Prostate gland (tissue), 2 donors: ENCODE measurements around the gene DCT. TPM values are rescaled to one million over a fixed set of nuclear protein-coding genes. Genes with fewer than 3 reads are reported as not detected.

Source experiments
- DNase-seq: peaks from one replicate; pipeline ENCODE4 v3.0.0-alpha.2; 2019; ENCODE audit warnings: low spot score
- H3K27ac ChIP-seq, 2 donors: fragments of 200-600 bp; sonication (generic); 2 replicates each; pipeline ENCODE4 v1.5.1; 2017 to 2019
- H3K27me3 ChIP-seq: fragments of 200-600 bp; sonication (generic); replicated peaks from 2 replicates; pipeline ENCODE4 v1.5.1; 2019; ENCODE audit not compliant: insufficient read depth
- H3K36me3 ChIP-seq, 2 donors: fragments of 200-600 bp; sonication (generic); 1 replicate in 1 of 2; 2 replicates in 1 of 2; pipeline versions ENCODE4 v1.5.1 to v1.8.1; 2017 to 2019
- H3K4me1 ChIP-seq: fragments of 200-600 bp; sonication (generic); replicated peaks from 2 replicates; pipeline ENCODE4 v1.5.1; 2019
- H3K4me3 ChIP-seq, 2 donors: fragments of 200-600 bp; sonication (generic); 2 replicates each; pipeline ENCODE4 v1.5.1; 2017 to 2019
- H3K9me3 ChIP-seq: fragments of 200-600 bp; sonication (generic); 2 replicates; pipeline ENCODE4 v1.5.1; 2017
- CTCF ChIP-seq, 4 experiments: fragments of 200-600 bp in 2 of 4; fragments of 450-650 bp in 2 of 4; sonication (generic) in 2 of 4; IDR thresholded peaks; 1 replicate in 3 of 4; 2 replicates in 1 of 4; pipeline ENCODE4 v1.5.1; 2016 to 2019; ENCODE audit warnings: antibody characterized with exemption in 4 of 4, mild to moderate bottlenecking in 2 of 4, moderate library complexity in 2 of 4
- POLR2A ChIP-seq: fragments of 450-650 bp; IDR thresholded peaks from one replicate; pipeline ENCODE4 v1.6.1; 2016; ENCODE audit warnings: antibody characterized with exemption, mild to moderate bottlenecking
- POLR2AphosphoS5 ChIP-seq: sonication (generic); formaldehyde crosslinking; IDR thresholded peaks from one replicate; pipeline ENCODE4 v1.6.1; 2017; ENCODE audit warnings: antibody characterized with exemption
- WGBS: methylation state at CpG from one replicate; pipeline ENCODE4 v1.1.5; 2018; 5-methylcytosine and 5-hydroxymethylcytosine counted together
- intact Hi-C: fragments of 100-400 bp; cut with DNase I; formaldehyde crosslinking; loops from one replicate; pipeline ENCODE4 v1.14.2; 2022
- total RNA-seq, 2 donors: library from RNA; depleted of rRNA; stranded (reverse); fragments of >200 nt; gene quantifications; one replicate each; pipeline ENCODE4 v1.1.0, GENCODE V29; 2016

DCT gene
- total RNA-seq, 2 donors from 2014 or later, result 0.55 to 3.4 TPM

DNA sequence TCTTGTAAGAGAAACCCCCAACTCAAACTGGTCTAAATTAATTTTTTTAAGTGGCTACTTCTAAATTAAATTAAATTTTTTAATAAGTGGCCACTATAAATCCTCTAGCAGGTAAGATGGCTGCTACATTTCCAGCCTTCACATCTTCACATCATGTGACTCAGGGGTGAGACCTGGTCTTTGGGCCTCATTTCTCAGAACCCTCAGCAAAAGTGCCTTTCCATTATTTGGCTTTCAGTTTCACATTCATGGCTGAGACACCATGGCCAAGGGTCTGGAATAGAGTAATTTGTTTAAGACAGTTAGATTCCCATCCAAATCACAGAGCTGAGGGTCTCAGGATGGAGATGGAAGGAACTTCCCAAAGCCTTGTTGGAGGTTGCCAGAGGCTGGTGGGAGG is 47.5 kb downstream of the DCT start:
- no peaks in the 10 kb centered on the region for H3K4me1 ChIP-seq
- H3K4me3 ChIP-seq, result no peak overlapping the region
- intact Hi-C loops, result no loop called here
- no peaks in the 10 kb centered on the region for H3K36me3 ChIP-seq
- DNase-seq, result no peak
- no peaks in the 10 kb centered on the region for H3K27me3 ChIP-seq
- no peaks in the 10 kb centered on the region for H3K9me3 ChIP-seq
- no peak for TF ChIP-seq POLR2A
- no peak for TF ChIP-seq POLR2AphosphoS5
- TF ChIP-seq CTCF (IDR thresholded peaks at IDR 0.05), result no peak
- H3K27ac ChIP-seq, result no peak overlapping the region

GRCh38 chr13:94431574-94431973 is 47.9 kb downstream of the DCT start:
- Histone ChIP-seq H3K9me3 (no peaks in the 10 kb centered on the region), H3K36me3 (no peaks in the 10 kb centered on the region), H3K4me1 (no peaks in the 10 kb centered on the region), H3K4me3 (no peak overlapping the region), H3K27me3 (no peaks in the 10 kb centered on the region), H3K27ac (no peak overlapping the region)
- no peak for DNase-seq
- WGBS, result 86% methylated on average over 2 of the region's 2 CpGs
- TF ChIP-seq CTCF (IDR thresholded peaks at IDR 0.05) (no peak), POLR2A (no peak)
- intact Hi-C loops, result no loop called here

- DNase-seq, result no peak
- Histone ChIP-seq H3K9me3 (no peaks in the 10 kb centered on the region), H3K27me3 (no peaks in the 10 kb centered on the region), H3K27ac (no peak overlapping the region), H3K36me3 (no peaks in the 10 kb centered on the region), H3K4me1 (no peaks in the 10 kb centered on the region), H3K4me3 (no peak overlapping the region)
- intact Hi-C loops, result no loop called here
- WGBS, result 80% methylated on average over 5 of the region's 5 CpGs
- no peak for TF ChIP-seq POLR2AphosphoS5
- no peak for TF ChIP-seq CTCF (IDR thresholded peaks at IDR 0.05)
- no peak for TF ChIP-seq POLR2A
Observed at GRCh38 chr13:94427313-94427953, 52.0 kb downstream of the DCT start.

- intact Hi-C loops, result no loop called here
- TF ChIP-seq POLR2AphosphoS5 (no peak), CTCF (IDR thresholded peaks at IDR 0.05) (no peak), POLR2A (no peak)
- Histone ChIP-seq H3K4me3 (no peak overlapping the region), H3K9me3 (no peaks in the 10 kb centered on the region), H3K27me3 (no peaks in the 10 kb centered on the region), H3K36me3 (no peaks in the 10 kb centered on the region), H3K27ac (no peak overlapping the region), H3K4me1 (no peaks in the 10 kb centered on the region)
- 53% methylated on average over 1 of the region's 1 CpG for WGBS
- DNase-seq, result no peak
Observed at GRCh38 chr13:94419925-94420305, 59.6 kb downstream of the DCT start.

- WGBS, result 91% methylated on average over 1 of the region's 1 CpG
- no peak overlapping the region for H3K27ac ChIP-seq
- no peaks in the 10 kb centered on the region for H3K36me3 ChIP-seq
- no peaks in the 10 kb centered on the region for H3K27me3 ChIP-seq
- DNase-seq, result no peak
- no peaks in the 10 kb centered on the region for H3K9me3 ChIP-seq
- H3K4me3 ChIP-seq, result no peak overlapping the region
- intact Hi-C loops, result no loop called here
- TF ChIP-seq CTCF (IDR thresholded peaks at IDR 0.05), result no peak
- TF ChIP-seq POLR2AphosphoS5, result no peak
- no peak for TF ChIP-seq POLR2A
- H3K4me1 ChIP-seq, result no peaks in the 10 kb centered on the region
Observed at GRCh38 chr13:94419304-94419924, 60.1 kb downstream of the DCT start.
